ENCODE results near the gene RPS6KL1.

GRCh38 chr14:74929242-74929641 is 6.2 kb upstream of the RPS6KL1 start:
- TF ChIP-seq CTCF (tag by site-specific recombination; IDR thresholded peaks at IDR 0.05) (no peak), ZNF202 (tag by site-specific recombination; IDR thresholded peaks at IDR 0.05; ENCODE audit: borderline replicate concordance) (no peak)
